HG03571 (cell line): ENCODE results near the gene GAREM1.
"Not testable (repeated sequence)": the region's sequence is repeated elsewhere in the genome, so short reads cannot be mapped to it uniquely, and the experiment has no call there.

ENCODE experiments used
- ATAC-seq: cut with Tn5 transposase; IDR thresholded peaks from one replicate; pipeline ENCODE4 v1.9.1; 2021; ENCODE audit not compliant: unreplicated experiment

The GAREM1 gene

GRCh38 chr18:32259553-32259952, 211.1 kb downstream of the GAREM1 start:
- ATAC-seq: no peak

GRCh38 chr18:32258558-32259204, 212.0 kb downstream of the GAREM1 start:
- peak; percentile 43 for ATAC-seq

GRCh38 chr18:32258148-32258547, 212.5 kb downstream of the GAREM1 start:
- no peak for ATAC-seq

- no peak for ATAC-seq
These were observed 213.4 kb downstream of the GAREM1 start for GRCh38 chr18:32257084-32257785.

GRCh38 chr18:32255570-32255969, 215.1 kb downstream of the GAREM1 start:
- ATAC-seq: no peak

- ATAC-seq: no peak
These were observed 218.4 kb downstream of the GAREM1 start for GRCh38 chr18:32252141-32252860.

- no peak for ATAC-seq
These were observed 219.2 kb downstream of the GAREM1 start for GRCh38 chr18:32251466-32251865.

GRCh38 chr18:32249147-32249929, 221.3 kb downstream of the GAREM1 start:
- no peak for ATAC-seq

- ATAC-seq: no peak
These were observed 225.8 kb downstream of the GAREM1 start for GRCh38 chr18:32244881-32245280.

GRCh38 chr18:32243358-32243757, 227.3 kb downstream of the GAREM1 start:
- no peak for ATAC-seq

GRCh38 chr18:32242395-32242794, 228.3 kb downstream of the GAREM1 start:
- no peak for ATAC-seq

GRCh38 chr18:32238635-32239268, 231.9 kb downstream of the GAREM1 start:
- ATAC-seq: no peak

GRCh38 chr18:32237049-32237448, 233.6 kb downstream of the GAREM1 start:
- ATAC-seq: no peak

- ATAC-seq: not testable (repeated sequence)
These were observed 237.3 kb downstream of the GAREM1 start for GRCh38 chr18:32233348-32233747.

- no peak for ATAC-seq
These were observed 251.2 kb downstream of the GAREM1 start for GRCh38 chr18:32219431-32220018.

- no peak for ATAC-seq
These were observed 254.3 kb downstream of the GAREM1 start for GRCh38 chr18:32216390-32216789.

GRCh38 chr18:32213693-32214092, 257.0 kb downstream of the GAREM1 start:
- ATAC-seq: no peak
